Panc1 (cell line): ENCODE results near the gene C11orf24. TPM values are rescaled to one million over a fixed set of nuclear protein-coding genes. Genes with fewer than 3 reads are reported as not detected.

Source experiments
- ATAC-seq: fragments of 200-7000 bp; cut with Tn5 transposase; 2 replicates; pipeline ENCODE4 v1.9.1; 2020; ENCODE audit warnings: mild to moderate bottlenecking, moderate library complexity
- BruUV-seq: library from RNA; stranded (reverse); fragments of 400-500 nt; replicated peaks from 2 replicates; lab custom pipeline; 2021; lab: Mats Ljungman, UMichigan
- CTCF ChIA-PET: fragments of 300-600 bp; sonication (Branson Sonifier 250); formaldehyde crosslinking; loops from one replicate; lab custom pipeline; 2022; ENCODE audit warnings: antibody characterized with exemption; lab: Charles Lee
- POLR2A ChIA-PET: fragments of 300-600 bp; sonication (Branson Sonifier 250); formaldehyde crosslinking; loops from one replicate; lab custom pipeline; 2022; ENCODE audit warnings: antibody characterized with exemption; lab: Charles Lee
- DNase-seq: peaks from one replicate; pipeline ENCODE4 v3.0.0-alpha.2; 2010; ENCODE audit warnings: low read depth, low spot score
- H3K27ac ChIP-seq: 2 replicates; pipeline ENCODE4 v1.5.1; 2011; ENCODE audit warnings: mild to moderate bottlenecking, low read length, inconsistent platforms
- H3K27me3 ChIP-seq: fragments of 200-500 bp; sonication (Bioruptor generic); 2 replicates; pipeline ENCODE4 v1.6.0; 2014; ENCODE audit warnings: low read length, inconsistent platforms; ENCODE audit not compliant: control insufficient read depth, insufficient read depth
- H3K36me3 ChIP-seq: fragments of 200-500 bp; sonication (Bioruptor generic); 2 replicates; pipeline ENCODE4 v1.5.1; 2014; ENCODE audit warnings: inconsistent platforms, mild to moderate bottlenecking, low read length, moderate library complexity; ENCODE audit not compliant: control insufficient read depth, insufficient read depth
- H3K4me1 ChIP-seq: 2 replicates; pipeline ENCODE4 v1.5.1; 2011; ENCODE audit warnings: inconsistent platforms, mild to moderate bottlenecking, low read length, moderate library complexity; ENCODE audit not compliant: control insufficient read depth, insufficient read depth
- H3K4me3 ChIP-seq, 2 experiments: 2 replicates each; pipeline ENCODE4 v1.5.1; 2011 to 2012; ENCODE audit warnings: low read depth in 2 of 2, low read length in 2 of 2, mild to moderate bottlenecking in 2 of 2, inconsistent platforms in 1 of 2, moderate library complexity in 1 of 2
- H3K9me3 ChIP-seq: fragments of 200-500 bp; sonication (Bioruptor generic); 2 replicates; pipeline ENCODE4 v1.5.1; 2014; ENCODE audit warnings: low read depth, mild to moderate bottlenecking, inconsistent platforms, low read length, moderate library complexity; ENCODE audit not compliant: control insufficient read depth, insufficient read depth
- POLR2AphosphoS5 ChIP-seq: IDR thresholded peaks from 2 replicates; pipeline ENCODE4 v1.6.1; 2012; ENCODE audit warnings: mild to moderate bottlenecking, low read depth, low read length, moderate library complexity
- SIN3A ChIP-seq: IDR thresholded peaks from 2 replicates; pipeline ENCODE4 v1.6.1; 2012; ENCODE audit warnings: low read depth, mild to moderate bottlenecking, low read length, moderate library complexity, borderline replicate concordance; ENCODE audit not compliant: insufficient read depth
- TCF7L2 ChIP-seq: IDR thresholded peaks from 2 replicates; pipeline ENCODE4 v1.6.1; 2011; ENCODE audit warnings: mild to moderate bottlenecking, low read depth, low read length, inconsistent platforms
- in situ Hi-C: cut with HindIII; loops from 2 replicates; pipeline ENCODE4 v1.10.0; 2016; ENCODE audit warnings: low sequenced_read_pairs, low pct_unique_long_range_greater_than_20kb
- intact Hi-C: fragments of 100-400 bp; cut with micrococcal nuclease; formaldehyde crosslinking; loops from one replicate; pipeline ENCODE4 v1.10.0; 2022; ENCODE audit not compliant: unreplicated experiment
- total RNA-seq: library from RNA; stranded (reverse); gene quantifications from one replicate; pipeline ENCODE4 v1.2.1, GENCODE V29; 2021; ENCODE audit not compliant: unreplicated experiment
- TF ChIP-seq, protein P1 (sequence below): fragments of 450-650 bp; IDR thresholded peaks from 2 replicates; pipeline ENCODE4 v1.5.1; 2017; ENCODE audit warnings: mild to moderate bottlenecking
- TF ChIP-seq, protein P2 (sequence below), 2 experiments: IDR thresholded peaks; 2 replicates each; pipeline ENCODE4 v1.6.1; 2011 to 2012; ENCODE audit warnings: low read depth in 2 of 2, control low read depth in 1 of 2, low read length in 1 of 2, mild to moderate bottlenecking in 1 of 2, moderate library complexity in 1 of 2; ENCODE audit not compliant: insufficient read depth in 1 of 2

C11orf24 gene
- total RNA-seq, 1 experiment from 2014 or later: 53.1 TPM

DNA sequence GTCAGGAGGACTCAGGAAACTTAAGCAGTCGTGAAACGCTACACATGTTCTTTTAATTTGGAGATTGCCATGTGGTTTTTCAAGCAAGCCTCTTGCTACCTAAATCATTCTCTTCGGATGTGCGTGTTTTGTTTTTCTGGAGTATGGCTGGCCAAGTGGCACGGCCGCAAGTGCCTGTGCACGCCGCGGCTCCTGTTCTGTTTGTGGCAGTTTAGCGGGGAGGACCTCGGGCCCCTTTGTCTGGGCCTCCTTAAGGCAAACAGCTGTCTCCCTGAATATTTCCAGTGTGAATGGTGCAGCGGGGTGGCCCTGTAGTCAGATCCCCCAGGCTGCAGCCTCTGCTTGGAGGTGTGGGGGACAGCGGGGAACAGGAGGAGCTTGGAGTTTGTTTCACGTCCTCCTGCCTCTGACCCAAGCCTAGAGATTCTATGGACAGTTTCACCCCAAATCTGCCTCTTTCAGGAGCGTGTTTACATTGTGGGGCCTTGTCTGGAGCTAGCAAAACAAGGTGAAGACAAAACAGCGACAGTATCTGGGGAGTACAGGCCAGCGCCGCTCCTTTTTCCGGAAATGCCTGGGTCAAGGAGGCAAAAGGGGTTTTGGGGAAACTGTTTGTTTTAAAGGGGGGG lies 41.9 kb upstream of the C11orf24 start:
- no peak for DNase-seq
- POLR2A ChIA-PET: no interaction called here

DNA sequence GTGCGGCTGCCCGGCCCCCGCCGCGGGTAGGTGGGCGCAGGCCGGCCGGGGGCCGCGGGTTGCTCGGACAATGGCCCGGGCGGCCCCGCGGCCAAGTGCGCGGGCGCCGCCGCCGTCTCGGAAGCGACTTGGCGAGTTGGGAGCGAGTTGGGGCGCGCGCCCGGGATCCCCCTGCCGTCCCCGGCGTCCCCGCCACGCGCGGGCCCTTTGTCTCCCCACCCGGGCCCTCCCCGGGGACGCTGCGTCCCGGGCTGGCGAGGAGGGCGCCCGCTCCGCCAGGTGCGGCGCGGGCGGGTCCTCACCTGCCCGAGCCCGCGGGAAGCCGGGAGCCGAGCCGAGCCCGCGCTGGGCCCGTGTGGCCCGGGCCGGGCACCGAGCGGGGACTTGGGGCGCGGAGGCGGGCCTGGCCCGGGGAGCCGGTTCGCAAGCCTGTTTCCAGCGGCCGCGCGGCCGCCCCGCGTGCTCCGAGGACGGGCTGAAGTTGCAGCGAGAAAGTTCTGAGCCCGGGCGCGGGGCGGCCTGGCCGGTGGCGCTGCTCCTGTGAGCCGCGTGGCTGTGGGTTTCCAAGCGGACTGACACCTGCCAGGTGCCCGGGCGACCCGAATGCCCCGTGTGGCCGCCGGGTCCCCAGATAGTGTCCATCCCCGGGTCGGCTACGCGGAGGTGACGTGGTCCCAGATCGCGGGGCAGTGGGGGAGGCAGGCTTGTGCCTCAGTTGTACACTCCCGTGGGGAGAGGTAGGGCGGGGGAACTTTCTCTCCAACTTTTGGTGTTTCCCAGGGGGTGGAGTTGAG lies 41.2 kb upstream of the C11orf24 start:
- Histone ChIP-seq H3K4me1 (peaks cover 50% of the 10 kb centered on the region), H3K36me3 (no peaks in the 10 kb centered on the region), H3K27me3 (no peaks in the 10 kb centered on the region), H3K27ac (peak overlapping the region; percentile 99), H3K9me3 (no peaks in the 10 kb centered on the region), H3K4me3 (peak overlapping the region; percentile 73 to 75)
- CTCF ChIA-PET: interaction anchor here (0.5 to 1.5 kb wide), 4 partner anchors 13 to 601 kb away, joined by 3 to 4 read pairs (median 4); no protein-coding TSS in a partner anchor
- intact Hi-C loops (no loop called here), in situ Hi-C loops (no loop called here)
- POLR2A ChIA-PET: no interaction called here
- BruUV-seq: no TSS peak
- ATAC-seq: no peak
- no peak for DNase-seq
- TF ChIP-seq SIN3A: 0 out of 2 replicates have a peak, but pooled peaks have one; percentile 54
- TF ChIP-seq, protein P1, sequence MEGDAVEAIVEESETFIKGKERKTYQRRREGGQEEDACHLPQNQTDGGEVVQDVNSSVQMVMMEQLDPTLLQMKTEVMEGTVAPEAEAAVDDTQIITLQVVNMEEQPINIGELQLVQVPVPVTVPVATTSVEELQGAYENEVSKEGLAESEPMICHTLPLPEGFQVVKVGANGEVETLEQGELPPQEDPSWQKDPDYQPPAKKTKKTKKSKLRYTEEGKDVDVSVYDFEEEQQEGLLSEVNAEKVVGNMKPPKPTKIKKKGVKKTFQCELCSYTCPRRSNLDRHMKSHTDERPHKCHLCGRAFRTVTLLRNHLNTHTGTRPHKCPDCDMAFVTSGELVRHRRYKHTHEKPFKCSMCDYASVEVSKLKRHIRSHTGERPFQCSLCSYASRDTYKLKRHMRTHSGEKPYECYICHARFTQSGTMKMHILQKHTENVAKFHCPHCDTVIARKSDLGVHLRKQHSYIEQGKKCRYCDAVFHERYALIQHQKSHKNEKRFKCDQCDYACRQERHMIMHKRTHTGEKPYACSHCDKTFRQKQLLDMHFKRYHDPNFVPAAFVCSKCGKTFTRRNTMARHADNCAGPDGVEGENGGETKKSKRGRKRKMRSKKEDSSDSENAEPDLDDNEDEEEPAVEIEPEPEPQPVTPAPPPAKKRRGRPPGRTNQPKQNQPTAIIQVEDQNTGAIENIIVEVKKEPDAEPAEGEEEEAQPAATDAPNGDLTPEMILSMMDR: no peak

More for the DNA sequence above, 41.9 kb upstream of the C11orf24 start:
- in situ Hi-C loops (no loop called here), intact Hi-C loops (no loop called here)
- TF ChIP-seq TCF7L2 (no peak), SIN3A (no peak), POLR2AphosphoS5 (no peak)
- TF ChIP-seq, protein P1: no peak
- TF ChIP-seq, protein P2, sequence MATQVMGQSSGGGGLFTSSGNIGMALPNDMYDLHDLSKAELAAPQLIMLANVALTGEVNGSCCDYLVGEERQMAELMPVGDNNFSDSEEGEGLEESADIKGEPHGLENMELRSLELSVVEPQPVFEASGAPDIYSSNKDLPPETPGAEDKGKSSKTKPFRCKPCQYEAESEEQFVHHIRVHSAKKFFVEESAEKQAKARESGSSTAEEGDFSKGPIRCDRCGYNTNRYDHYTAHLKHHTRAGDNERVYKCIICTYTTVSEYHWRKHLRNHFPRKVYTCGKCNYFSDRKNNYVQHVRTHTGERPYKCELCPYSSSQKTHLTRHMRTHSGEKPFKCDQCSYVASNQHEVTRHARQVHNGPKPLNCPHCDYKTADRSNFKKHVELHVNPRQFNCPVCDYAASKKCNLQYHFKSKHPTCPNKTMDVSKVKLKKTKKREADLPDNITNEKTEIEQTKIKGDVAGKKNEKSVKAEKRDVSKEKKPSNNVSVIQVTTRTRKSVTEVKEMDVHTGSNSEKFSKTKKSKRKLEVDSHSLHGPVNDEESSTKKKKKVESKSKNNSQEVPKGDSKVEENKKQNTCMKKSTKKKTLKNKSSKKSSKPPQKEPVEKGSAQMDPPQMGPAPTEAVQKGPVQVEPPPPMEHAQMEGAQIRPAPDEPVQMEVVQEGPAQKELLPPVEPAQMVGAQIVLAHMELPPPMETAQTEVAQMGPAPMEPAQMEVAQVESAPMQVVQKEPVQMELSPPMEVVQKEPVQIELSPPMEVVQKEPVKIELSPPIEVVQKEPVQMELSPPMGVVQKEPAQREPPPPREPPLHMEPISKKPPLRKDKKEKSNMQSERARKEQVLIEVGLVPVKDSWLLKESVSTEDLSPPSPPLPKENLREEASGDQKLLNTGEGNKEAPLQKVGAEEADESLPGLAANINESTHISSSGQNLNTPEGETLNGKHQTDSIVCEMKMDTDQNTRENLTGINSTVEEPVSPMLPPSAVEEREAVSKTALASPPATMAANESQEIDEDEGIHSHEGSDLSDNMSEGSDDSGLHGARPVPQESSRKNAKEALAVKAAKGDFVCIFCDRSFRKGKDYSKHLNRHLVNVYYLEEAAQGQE (IDR thresholded peaks at IDR 0.05; ENCODE audit: insufficient read depth in 1 of 2, low read depth in 2 of 2, low read length in 1 of 2): no peak
- Histone ChIP-seq H3K36me3 (no peaks in the 10 kb centered on the region), H3K27me3 (no peaks in the 10 kb centered on the region), H3K4me1 (peaks cover 54% of the 10 kb centered on the region), H3K9me3 (no peaks in the 10 kb centered on the region), H3K4me3 (peak overlapping the region; percentile 73 to 75), H3K27ac (peak overlapping the region; percentile 99)
- TSS peak; percentile 82 for BruUV-seq
- no peak for ATAC-seq
- CTCF ChIA-PET: interaction anchor here (0.5 to 1.5 kb wide), 4 partner anchors 12 to 601 kb away, joined by 3 to 4 read pairs (median 4); no protein-coding TSS in a partner anchor
